ENCODE measurements around the gene ANTXR2. TPM values are rescaled to one million over a fixed set of nuclear protein-coding genes. Genes with fewer than 3 reads are reported as not detected.
"Not testable (repeated sequence)": the region's sequence is repeated elsewhere in the genome, so short reads cannot be mapped to it uniquely, and the experiment has no call there.

The ANTXR2 gene
- total RNA-seq, 2 donors from 2014 or later, result 58.0 to 58.9 TPM

DNA sequence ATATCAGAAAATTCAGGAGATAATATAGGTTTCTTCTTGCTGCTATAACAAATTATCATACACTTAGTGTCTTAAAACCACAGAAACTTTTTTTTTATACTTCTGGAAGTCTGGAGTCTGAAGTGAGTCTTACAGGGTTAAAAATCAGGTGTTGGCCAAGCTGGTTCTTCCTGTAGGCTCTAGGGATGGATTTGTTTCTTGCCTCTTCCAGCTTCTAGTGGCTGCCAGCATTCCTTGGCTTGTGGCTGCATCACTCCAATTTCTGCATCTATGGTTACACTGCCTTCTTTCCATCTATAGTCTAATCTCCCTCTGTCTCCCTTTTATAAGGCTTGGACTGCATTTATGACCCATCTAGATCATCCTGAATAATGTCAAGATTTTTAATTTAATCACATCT, 68.7 kb downstream of the ANTXR2 start:
- DNase-seq, result no peak
- peaks cover 35% of the 10 kb centered on the region for H3K4me1 Mint-ChIP-seq
- peaks cover 7% of the 10 kb centered on the region for H3K36me3 Mint-ChIP-seq (ENCODE audit: low read depth)
- no peak overlapping the region for H3K27ac Mint-ChIP-seq
- H3K4me3 Mint-ChIP-seq, result no peak overlapping the region
- peaks cover 3% of the 10 kb centered on the region for H3K9me3 ChIP-seq (ENCODE audit: control insufficient read depth, low read length, poor library complexity, severe bottlenecking)
- H3K27me3 Mint-ChIP-seq, result no peaks in the 10 kb centered on the region
- ATAC-seq, result no peak

DNA sequence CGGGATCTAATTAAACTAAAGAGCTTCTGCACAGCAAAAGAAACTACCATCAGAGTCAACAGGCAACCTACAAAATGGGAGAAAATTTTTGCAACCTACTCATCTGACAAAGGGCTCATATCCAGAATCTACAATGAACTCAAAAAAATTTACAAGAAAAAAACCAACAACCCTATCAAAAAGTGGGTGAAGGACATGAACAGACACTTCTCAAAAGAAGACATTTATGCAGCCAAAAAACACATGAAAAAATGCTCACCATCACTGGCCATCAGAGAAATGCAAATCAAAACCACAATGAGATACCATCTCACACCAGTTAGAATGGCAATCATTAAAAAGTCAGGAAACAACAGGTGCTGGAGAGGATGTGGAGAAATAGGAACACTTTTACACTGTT, 70.5 kb downstream of the ANTXR2 start:
- not testable (repeated sequence) for H3K36me3 Mint-ChIP-seq (ENCODE audit: low read depth); DNase-seq; ATAC-seq

DNA sequence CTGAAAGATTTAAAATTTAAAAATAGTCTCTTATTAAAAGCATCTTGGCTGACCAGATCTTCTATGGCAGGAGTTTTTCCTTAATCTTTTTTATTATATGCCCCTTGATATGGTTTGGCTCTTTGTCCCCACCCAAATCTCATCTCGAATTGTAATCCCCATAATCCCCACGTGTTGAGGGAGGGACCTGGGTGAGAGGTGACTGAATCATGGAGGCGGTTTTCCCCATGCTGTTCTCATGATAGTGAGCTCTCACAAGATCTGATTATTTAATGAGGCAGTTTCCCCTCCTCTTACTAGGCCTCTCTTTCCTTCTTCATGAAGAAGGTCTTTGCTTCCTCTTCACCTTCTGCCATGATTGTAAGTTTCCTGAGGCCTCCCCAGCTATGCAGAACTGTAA, 74.0 kb downstream of the ANTXR2 start:
- H3K4me1 Mint-ChIP-seq, result peaks cover 22% of the 10 kb centered on the region
- H3K4me3 Mint-ChIP-seq; H3K27me3 Mint-ChIP-seq; H3K27ac Mint-ChIP-seq; ATAC-seq; H3K36me3 Mint-ChIP-seq (ENCODE audit: low read depth); H3K9me3 ChIP-seq (ENCODE audit: control insufficient read depth, low read length, poor library complexity, severe bottlenecking); DNase-seq: not testable (repeated sequence)

More for the DNA sequence above, 70.5 kb downstream of the ANTXR2 start:
- not testable (repeated sequence) for H3K9me3 ChIP-seq (ENCODE audit: control insufficient read depth, low read length, poor library complexity, severe bottlenecking); H3K27ac Mint-ChIP-seq; H3K27me3 Mint-ChIP-seq; H3K4me3 Mint-ChIP-seq
- peaks cover 29% of the 10 kb centered on the region for H3K4me1 Mint-ChIP-seq

DNA sequence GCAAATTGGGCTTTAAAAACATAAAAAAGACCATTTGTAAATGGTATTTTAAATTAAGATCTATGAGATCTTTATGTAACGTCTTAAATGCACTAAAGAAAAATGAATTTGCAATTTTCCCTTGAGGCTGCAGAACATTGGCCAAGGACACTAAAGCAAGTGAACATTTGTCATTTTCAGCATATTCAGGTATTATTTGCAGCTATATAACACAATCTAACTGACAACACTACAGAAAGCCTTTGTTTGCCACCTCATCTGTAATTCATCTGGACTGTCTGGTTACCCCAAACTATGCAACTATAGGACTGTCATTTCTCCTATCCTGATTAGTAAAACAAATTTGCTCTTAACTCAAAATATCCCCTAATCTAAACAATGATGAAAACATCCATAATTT, 74.8 kb downstream of the ANTXR2 start:
- Mint-ChIP-seq H3K27me3 (no peaks in the 10 kb centered on the region), H3K27ac (no peak overlapping the region), H3K4me1 (peaks cover 24% of the 10 kb centered on the region), H3K36me3 (ENCODE audit: low read depth) (peaks cover 2% of the 10 kb centered on the region), H3K4me3 (no peak overlapping the region)
- ATAC-seq (no peak), DNase-seq (no peak)
- no peaks in the 10 kb centered on the region for H3K9me3 ChIP-seq (ENCODE audit: control insufficient read depth, low read length, poor library complexity, severe bottlenecking)

DNA sequence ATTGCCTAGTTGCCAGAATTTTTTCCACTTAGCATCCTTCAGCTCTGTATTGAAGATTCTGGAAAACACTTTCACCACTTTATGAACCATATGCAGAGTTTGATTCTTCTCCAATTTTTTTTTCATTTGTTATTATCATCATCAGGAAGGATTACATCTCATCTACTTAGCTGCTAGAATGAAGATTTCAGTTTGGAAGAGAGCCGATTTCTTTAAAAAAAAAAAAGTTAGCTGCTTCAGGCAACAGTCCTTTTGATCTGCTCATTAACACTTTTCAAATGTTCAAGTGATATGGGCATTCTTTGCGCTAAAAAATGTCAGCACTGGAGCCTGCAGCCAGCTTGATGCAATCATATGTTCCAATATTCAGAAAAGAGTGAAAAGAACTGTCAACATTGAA, 76.2 kb downstream of the ANTXR2 start:
- no peaks in the 10 kb centered on the region for H3K9me3 ChIP-seq (ENCODE audit: control insufficient read depth, low read length, poor library complexity, severe bottlenecking)
- no peak for ATAC-seq
- Mint-ChIP-seq H3K4me1 (peaks cover 30% of the 10 kb centered on the region), H3K36me3 (ENCODE audit: low read depth) (peaks cover 2% of the 10 kb centered on the region), H3K27ac (no peak overlapping the region), H3K27me3 (no peaks in the 10 kb centered on the region), H3K4me3 (no peak overlapping the region)
- no peak for DNase-seq

DNA sequence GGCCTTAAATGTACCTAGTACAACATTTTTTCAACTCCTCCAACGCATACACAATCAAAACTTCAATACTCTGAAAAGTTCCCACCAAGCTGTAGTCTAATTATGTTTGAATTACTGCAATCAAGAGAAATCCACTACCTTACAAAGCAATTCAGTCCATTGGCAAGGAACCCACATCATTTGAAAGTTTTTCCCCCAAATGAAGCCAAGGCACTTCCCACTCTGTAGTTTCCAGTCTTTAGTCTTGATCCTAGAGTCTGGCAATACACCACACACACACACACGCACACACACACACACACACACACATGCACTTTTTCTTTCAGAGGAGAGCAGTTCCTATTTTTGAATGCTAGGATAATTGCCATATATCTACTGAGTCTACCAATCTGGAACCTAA, 79.6 kb downstream of the ANTXR2 start:
- Mint-ChIP-seq H3K4me3 (no peak overlapping the region), H3K36me3 (ENCODE audit: low read depth) (peaks cover 2% of the 10 kb centered on the region), H3K27ac (peak overlapping the region; percentile 12), H3K27me3 (no peaks in the 10 kb centered on the region), H3K4me1 (peaks cover 37% of the 10 kb centered on the region)
- ATAC-seq (no peak), DNase-seq (no peak)
- H3K9me3 ChIP-seq (ENCODE audit: control insufficient read depth, low read length, poor library complexity, severe bottlenecking), result no peaks in the 10 kb centered on the region

DNA sequence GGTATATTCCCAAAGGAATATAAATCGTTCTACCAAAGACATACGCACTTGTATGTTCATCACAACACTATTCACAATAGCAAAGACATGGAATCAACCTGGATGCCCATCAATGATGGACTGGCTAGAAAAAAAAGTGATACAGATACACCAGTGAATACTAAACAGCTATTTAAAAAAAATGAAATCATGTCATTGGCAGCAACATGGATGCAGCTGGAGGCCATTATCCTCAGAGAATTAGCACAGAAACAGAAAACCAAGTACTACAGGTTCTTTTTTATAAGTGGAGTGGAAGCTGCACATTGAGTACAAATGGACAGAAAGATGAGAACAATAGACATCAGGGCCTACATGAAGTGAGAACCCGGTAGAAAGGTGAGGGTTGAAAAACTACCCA, 81.4 kb downstream of the ANTXR2 start:
- DNase-seq, result no peak
- H3K27me3 Mint-ChIP-seq, result no peaks in the 10 kb centered on the region
- no peak overlapping the region for H3K4me3 Mint-ChIP-seq
- peaks cover 38% of the 10 kb centered on the region for H3K4me1 Mint-ChIP-seq
- H3K27ac Mint-ChIP-seq, result no peak overlapping the region
- no peaks in the 10 kb centered on the region for H3K9me3 ChIP-seq (ENCODE audit: control insufficient read depth, low read length, poor library complexity, severe bottlenecking)
- H3K36me3 Mint-ChIP-seq (ENCODE audit: low read depth), result peaks cover 2% of the 10 kb centered on the region
- ATAC-seq, result no peak

DNA sequence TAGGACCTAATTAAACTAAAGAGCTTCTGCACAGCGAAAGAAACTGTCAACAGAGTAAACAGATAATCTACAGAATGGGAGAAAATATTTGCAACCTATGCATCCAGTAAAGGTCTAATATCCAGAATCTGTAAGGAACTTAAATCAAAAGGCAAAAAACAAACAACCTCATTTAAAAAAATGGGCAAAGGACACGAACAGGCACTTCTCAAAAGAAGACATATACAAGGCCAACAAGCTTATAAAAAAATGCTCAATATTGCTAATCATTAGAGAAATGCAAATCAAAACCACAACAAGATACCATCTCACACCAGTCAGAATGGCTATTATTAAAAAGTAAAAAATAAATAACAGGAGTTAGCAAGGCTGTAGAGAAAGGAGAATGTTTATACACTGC, 81.9 kb downstream of the ANTXR2 start:
- not testable (repeated sequence) for H3K4me3 Mint-ChIP-seq; H3K9me3 ChIP-seq (ENCODE audit: control insufficient read depth, low read length, poor library complexity, severe bottlenecking); H3K36me3 Mint-ChIP-seq (ENCODE audit: low read depth); H3K27ac Mint-ChIP-seq; H3K27me3 Mint-ChIP-seq; DNase-seq; ATAC-seq
- peaks cover 38% of the 10 kb centered on the region for H3K4me1 Mint-ChIP-seq

DNA sequence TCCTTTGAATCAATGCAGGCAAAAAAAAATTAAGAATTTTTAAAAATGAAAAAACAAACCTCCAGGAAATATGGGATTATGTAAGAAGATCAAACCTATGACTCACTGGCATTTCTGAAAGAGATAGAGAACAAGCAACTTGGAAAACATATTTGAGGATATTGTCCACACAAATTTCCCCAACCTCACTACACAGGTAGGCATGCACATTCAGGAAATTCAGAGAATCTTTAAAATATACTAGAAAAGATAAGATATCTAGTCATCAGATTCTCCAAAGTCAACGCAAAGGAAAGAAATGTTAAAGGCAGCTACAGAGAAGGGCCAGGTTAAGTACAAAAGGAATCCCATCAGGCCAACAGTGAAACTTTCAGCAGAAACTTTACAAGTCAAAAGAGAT, 85.6 kb downstream of the ANTXR2 start:
- peaks cover under 1% of the 10 kb centered on the region for H3K36me3 Mint-ChIP-seq (ENCODE audit: low read depth)
- H3K27ac Mint-ChIP-seq, result no peak overlapping the region
- H3K9me3 ChIP-seq (ENCODE audit: control insufficient read depth, low read length, poor library complexity, severe bottlenecking), result no peaks in the 10 kb centered on the region
- no peaks in the 10 kb centered on the region for H3K27me3 Mint-ChIP-seq
- H3K4me3 Mint-ChIP-seq, result no peak overlapping the region
- H3K4me1 Mint-ChIP-seq, result peaks cover 23% of the 10 kb centered on the region
- ATAC-seq, result no peak
- DNase-seq, result no peak

DNA sequence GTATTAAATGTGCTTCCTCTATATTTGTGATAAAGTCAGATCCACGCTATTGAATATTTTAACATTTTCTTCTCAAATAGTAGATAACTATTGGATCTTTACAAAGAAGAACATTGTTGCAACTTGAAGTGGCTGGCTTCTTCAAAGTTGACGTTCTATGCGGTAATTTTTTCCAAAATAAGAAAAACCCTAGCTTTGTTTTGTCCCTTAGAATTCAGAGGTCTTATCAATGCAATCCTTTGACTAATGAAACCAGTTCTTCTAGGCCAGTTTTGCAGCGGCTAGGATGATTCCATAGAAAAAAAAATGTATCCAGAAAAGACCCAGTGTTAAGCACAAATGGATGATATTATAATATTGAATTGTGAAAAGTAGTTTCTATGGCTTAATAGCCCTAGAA, 89.6 kb downstream of the ANTXR2 start:
- no peak for ATAC-seq
- peaks cover 9% of the 10 kb centered on the region for H3K4me1 Mint-ChIP-seq
- no peaks in the 10 kb centered on the region for H3K27me3 Mint-ChIP-seq
- H3K36me3 Mint-ChIP-seq (ENCODE audit: low read depth), result peaks cover 7% of the 10 kb centered on the region
- H3K27ac Mint-ChIP-seq, result no peak overlapping the region
- no peak for DNase-seq
- no peaks in the 10 kb centered on the region for H3K9me3 ChIP-seq (ENCODE audit: control insufficient read depth, low read length, poor library complexity, severe bottlenecking)
- no peak overlapping the region for H3K4me3 Mint-ChIP-seq

DNA sequence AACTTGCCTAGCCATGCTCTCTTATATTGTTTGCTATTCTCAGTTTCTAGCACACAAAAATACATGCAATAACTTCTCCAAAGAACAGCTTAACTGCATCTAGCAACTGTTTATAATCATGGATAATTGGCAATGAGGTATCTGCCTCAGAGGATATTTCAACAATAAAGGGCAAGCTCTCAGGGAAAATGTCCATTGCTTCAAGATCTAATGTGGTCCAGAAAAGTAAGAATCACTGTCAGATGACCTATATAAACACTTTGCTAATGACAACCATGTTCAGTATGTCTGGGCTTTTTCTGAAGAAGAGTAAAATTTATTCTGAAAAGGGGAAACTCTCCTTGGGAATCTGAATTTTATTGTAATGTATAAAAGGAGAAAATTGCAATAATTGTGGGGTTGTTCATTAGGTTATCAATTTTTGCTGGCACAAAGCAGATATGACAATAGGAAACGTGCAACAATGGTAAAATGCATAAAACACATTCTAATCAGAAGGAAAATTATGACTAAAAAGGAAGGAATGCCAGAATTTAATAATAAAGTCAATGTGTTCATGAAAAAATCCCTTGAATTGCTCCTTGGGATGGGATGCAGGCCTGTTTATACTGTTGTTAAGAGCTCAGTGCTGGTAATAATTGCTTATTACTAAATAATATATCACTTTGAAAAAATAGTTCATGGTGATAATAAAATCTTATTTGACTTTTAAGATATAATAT, 90.3 kb downstream of the ANTXR2 start:
- H3K27ac Mint-ChIP-seq, result no peak overlapping the region
- ATAC-seq, result no peak
- H3K27me3 Mint-ChIP-seq, result no peaks in the 10 kb centered on the region
- no peak for DNase-seq
- H3K9me3 ChIP-seq (ENCODE audit: control insufficient read depth, low read length, poor library complexity, severe bottlenecking), result no peaks in the 10 kb centered on the region
- H3K36me3 Mint-ChIP-seq (ENCODE audit: low read depth), result peaks cover 9% of the 10 kb centered on the region
- peaks cover 7% of the 10 kb centered on the region for H3K4me1 Mint-ChIP-seq
- H3K4me3 Mint-ChIP-seq, result no peak overlapping the region

DNA sequence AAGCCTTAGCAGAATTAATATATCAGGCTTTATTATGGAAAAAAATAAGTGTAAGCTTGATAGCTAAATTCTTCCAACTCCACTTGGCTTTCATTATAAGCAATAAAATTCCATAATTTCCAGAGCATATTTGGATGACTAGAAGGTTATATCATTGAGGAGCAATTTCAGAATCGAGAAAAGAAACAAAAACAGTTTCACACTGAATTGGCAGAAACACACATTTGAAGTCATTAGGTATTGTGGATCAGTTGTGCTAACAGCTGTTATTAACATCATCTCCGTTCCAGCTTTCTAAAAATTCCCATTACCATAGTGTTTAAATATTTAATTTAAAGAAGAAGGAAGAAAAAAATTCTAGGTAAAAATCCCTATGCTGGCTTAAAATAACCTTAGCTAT, 92.6 kb downstream of the ANTXR2 start:
- Mint-ChIP-seq H3K27ac (no peak overlapping the region), H3K36me3 (ENCODE audit: low read depth) (peaks cover 11% of the 10 kb centered on the region), H3K4me3 (no peak overlapping the region), H3K27me3 (no peaks in the 10 kb centered on the region), H3K4me1 (peaks cover 2% of the 10 kb centered on the region)
- ATAC-seq, result no peak
- no peaks in the 10 kb centered on the region for H3K9me3 ChIP-seq (ENCODE audit: control insufficient read depth, low read length, poor library complexity, severe bottlenecking)
- DNase-seq, result no peak

DNA sequence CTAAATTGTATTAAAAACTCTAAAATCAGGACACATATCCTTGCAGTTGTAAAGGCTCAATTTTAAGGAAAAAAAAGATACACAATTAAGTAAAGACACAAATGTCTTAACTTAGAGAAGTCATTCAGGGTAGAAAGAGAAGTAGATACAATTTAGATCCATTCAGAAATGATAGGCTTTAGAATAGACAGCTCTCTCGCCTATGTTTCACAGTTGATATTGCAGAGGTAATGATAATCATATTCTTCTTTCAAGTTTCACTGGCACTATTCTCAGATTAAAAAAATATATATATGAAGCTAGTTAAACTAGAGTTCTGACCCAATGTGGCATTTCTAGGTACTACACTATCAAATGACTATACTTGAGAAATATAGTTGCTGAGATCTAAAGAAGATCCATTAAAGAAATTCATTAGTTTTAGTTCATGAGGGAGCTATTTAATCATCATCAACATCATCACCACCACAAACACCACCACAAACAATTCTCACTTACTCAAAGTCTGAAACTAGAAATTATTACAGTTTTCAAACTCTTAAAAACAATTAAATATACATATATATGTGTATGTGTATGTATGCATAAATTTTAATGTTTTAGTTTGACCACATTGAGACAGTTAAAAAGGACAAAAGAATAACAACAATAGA, 93.1 kb downstream of the ANTXR2 start:
- H3K27me3 Mint-ChIP-seq, result no peaks in the 10 kb centered on the region
- ATAC-seq (no peak), DNase-seq (no peak)
- peak overlapping the region; percentile 29 for H3K27ac Mint-ChIP-seq
- peaks cover 2% of the 10 kb centered on the region for H3K4me1 Mint-ChIP-seq
- H3K36me3 Mint-ChIP-seq (ENCODE audit: low read depth), result peaks cover 13% of the 10 kb centered on the region
- no peak overlapping the region for H3K4me3 Mint-ChIP-seq
- no peaks in the 10 kb centered on the region for H3K9me3 ChIP-seq (ENCODE audit: control insufficient read depth, low read length, poor library complexity, severe bottlenecking)
